ENCODE results near the gene SELENOI.

- TF ChIP-seq POLR2A (IDR thresholded peaks at IDR 0.05; ENCODE audit: low read depth, low read length) (no peak), POLR2AphosphoS5 (IDR thresholded peaks at IDR 0.05; ENCODE audit: low read depth, low read length) (no peak)
Measured at GRCh38 chr2:26337298-26337697, 8.6 kb upstream of the SELENOI start.
